Measurements from ENCODE around the gene ATRIP.

- TF ChIP-seq POLR2AphosphoS5 (IDR thresholded peaks at IDR 0.05; ENCODE audit: borderline replicate concordance, low read depth, low read length), result no peak
- TF ChIP-seq EZH2 (IDR thresholded peaks at IDR 0.05), result no peak
- TF ChIP-seq FOXP2 (optimal IDR thresholded peaks at IDR 0.05; ENCODE audit: control extremely low read depth, extremely low read length, insufficient read depth), result no peak
Observed at GRCh38 chr3:48399387-48400172, 47.0 kb upstream of the ATRIP start.
